Activated naive CD8-positive, alpha-beta T cell treated with anti-CD3 and anti-CD28 coated beads, Interleukin-2, amount 50 U/mL, for 24 hours (primary cell): Measurements from ENCODE around the gene DLGAP1.

ENCODE experiments used
- ATAC-seq: fragments of 150-1000 bp; cut with Tn5 transposase; one replicate; pipeline ENCODE4 v1.10.0; 2021
- DNase-seq: peaks from one replicate; pipeline ENCODE4 v3.0.0; 2021
- H3K27ac Mint-ChIP-seq: one replicate; pipeline ENCODE4 v1.8.0; 2021; ENCODE audit warnings: mild to moderate bottlenecking, mixed read lengths
- H3K27me3 Mint-ChIP-seq: one replicate; pipeline ENCODE4 v1.8.0; 2021; ENCODE audit warnings: mixed read lengths
- H3K36me3 Mint-ChIP-seq: one replicate; pipeline ENCODE4 v1.8.0; 2021; ENCODE audit warnings: low read depth, mixed read lengths
- H3K4me1 Mint-ChIP-seq: one replicate; pipeline ENCODE4 v1.8.0; 2021; ENCODE audit warnings: mixed read lengths
- H3K4me3 Mint-ChIP-seq: one replicate; pipeline ENCODE4 v1.8.0; 2021; ENCODE audit warnings: mild to moderate bottlenecking, moderate library complexity, mixed read lengths
- H3K9me3 Mint-ChIP-seq: one replicate; pipeline ENCODE4 v1.8.0; 2021; ENCODE audit warnings: mixed read lengths

DLGAP1 gene

DNA sequence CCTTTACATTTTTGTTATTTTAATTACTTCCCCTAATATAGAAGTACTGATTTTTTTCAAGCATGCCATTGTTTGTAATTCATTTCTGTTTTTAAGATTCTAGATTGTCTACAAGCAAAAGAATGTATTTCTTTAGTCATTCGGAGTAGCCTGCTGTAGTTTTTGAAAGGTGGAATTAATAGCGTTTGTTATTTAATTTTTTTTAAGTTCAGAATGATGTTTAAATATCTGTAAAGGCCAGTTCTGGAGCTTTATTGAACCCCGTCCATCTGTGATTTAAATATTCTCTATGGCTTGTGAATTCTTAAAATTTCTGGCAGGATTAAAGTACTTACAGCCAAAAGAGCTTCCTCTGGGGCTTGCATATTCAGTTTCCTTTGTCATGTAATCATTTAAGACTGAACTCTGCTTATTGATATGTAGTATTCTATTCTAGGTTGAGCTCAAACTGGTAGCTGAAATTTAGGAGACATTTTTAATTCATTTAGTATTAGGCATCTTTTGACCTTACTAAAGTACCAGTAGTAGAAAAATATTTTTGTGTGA, 999.9 kb downstream of the DLGAP1 start:
- DNase-seq (no peak), ATAC-seq (no peak)
- Mint-ChIP-seq H3K4me1 (peaks cover 73% of the 10 kb centered on the region), H3K27me3 (no peaks in the 10 kb centered on the region), H3K27ac (peak overlapping the region; percentile 100), H3K4me3 (peak overlapping the region; percentile 94), H3K36me3 (peaks cover 60% of the 10 kb centered on the region), H3K9me3 (no peaks in the 10 kb centered on the region)

DNA sequence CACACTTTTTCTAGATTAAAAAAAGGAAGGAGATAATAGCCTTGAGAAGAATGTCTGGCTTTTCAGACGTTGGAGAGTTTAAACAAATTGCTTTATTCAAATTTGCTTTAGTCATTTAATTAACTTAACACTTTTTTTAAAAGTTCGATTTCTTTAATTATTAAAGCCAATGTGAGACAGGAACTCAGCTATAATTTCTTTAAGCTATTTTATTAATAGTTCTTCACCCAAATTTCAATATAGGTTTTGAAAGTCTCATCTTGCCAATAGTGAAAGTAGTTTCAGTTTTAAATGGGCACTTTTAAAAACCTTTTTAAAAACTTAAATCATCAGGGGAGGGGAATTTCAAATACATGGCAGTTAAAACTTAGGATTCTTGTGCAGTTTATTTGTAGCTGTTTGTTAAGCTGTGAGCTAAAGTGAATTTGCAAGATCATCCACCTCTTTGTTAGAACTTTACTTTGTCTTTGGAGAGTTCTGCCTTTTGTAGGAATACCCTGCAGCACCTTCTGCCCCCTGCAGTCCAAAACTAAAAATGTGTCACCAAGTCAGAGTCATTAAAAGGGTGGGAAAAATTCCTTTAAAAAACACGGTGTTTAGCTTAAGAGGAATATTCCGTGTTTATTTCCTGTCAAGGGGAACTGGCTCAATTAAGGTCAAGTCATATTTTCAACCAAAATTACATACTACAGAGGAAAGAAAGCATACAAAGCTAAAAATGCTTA, 1000.6 kb downstream of the DLGAP1 start:
- Mint-ChIP-seq H3K27ac (peak overlapping the region; percentile 100), H3K4me1 (peaks cover 71% of the 10 kb centered on the region), H3K4me3 (peak overlapping the region; percentile 94), H3K36me3 (peaks cover 60% of the 10 kb centered on the region), H3K9me3 (no peaks in the 10 kb centered on the region), H3K27me3 (no peaks in the 10 kb centered on the region)
- DNase-seq (no peak), ATAC-seq (no peak)

DNA sequence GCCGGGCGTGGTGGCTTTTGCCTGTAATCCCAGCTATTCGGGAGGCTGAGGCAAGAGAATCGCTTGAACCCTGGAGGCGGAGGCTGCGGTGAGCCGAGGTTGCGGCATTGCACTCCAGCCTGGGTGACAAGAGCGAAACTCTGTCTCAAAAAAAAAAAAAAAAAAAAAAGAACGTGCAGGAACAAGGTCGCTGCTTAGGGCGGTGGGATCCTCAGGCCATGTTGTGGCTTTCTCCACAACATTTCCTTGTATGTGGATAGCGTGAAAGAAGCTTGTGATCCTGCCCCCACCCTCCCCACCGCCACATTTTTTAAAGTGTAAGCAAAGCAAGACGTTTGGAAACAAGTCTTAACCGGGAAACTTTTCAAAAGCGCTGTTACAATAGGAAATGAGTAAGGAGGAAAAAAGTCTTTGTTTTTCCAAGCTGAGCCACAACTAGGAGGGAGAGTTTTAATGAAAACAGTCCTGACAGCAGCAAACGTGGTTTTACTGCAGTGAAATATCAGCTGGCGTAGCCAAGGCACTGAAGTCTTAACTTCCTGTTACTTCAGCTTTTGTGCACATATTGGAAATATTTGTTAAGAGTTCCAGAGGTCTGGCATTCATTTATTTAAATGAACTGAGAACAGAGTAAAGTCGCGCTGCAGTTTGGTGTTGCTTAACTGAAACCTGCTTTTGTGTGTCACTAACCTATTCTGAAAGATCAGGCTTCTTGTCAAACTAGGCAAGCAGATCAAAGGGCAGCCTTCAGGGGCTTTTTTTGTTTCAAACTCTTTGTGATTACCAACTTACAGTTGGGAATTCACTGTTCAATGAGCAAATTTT, 1001.4 kb downstream of the DLGAP1 start:
- H3K4me1 Mint-ChIP-seq: peaks cover 67% of the 10 kb centered on the region
- DNase-seq (peak; percentile 42), ATAC-seq (peak; percentile 41)
- H3K27me3 Mint-ChIP-seq: no peaks in the 10 kb centered on the region
- H3K9me3 Mint-ChIP-seq: no peaks in the 10 kb centered on the region
- H3K27ac Mint-ChIP-seq: peak overlapping the region; percentile 100
- peak overlapping the region; percentile 94 for H3K4me3 Mint-ChIP-seq
- peaks cover 53% of the 10 kb centered on the region for H3K36me3 Mint-ChIP-seq

DNA sequence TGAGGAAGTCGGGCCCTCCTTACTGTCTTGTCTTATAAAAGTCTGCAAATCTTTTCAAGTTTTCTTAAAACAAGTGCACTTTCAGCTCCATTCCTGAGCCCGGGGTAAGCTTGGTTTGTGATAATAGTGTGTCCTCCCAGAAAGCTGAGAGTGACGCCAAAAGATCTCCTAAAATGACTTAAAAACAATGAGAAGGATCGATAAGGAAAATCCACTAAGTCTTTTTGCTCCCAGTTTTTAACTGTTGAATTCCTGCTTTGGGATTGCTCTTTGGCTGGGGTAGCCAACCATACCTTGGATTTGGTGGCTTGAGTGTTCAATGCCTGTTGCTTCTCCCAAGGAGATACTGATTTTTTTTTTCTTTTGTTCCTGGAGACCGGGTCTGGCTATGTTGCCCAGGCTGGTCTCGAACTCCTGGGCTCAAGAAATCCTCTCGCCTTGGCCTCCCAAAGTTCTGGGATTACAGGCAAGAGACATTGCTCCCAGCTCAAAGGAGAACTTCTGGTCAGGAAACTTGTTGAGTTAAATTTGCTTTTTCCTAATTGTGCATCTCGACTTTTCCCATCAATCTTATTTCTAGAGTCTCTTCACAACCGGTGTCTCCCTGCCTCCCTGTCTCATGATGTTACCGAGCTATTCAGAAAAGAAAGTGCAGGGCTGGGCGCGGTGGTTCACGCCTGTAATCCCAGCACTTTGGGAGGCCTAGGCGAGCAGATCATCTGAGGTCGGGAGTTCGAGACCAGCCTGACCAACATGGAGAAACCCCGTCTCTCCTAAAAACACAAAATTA, 1002.2 kb downstream of the DLGAP1 start:
- Mint-ChIP-seq H3K27me3 (no peaks in the 10 kb centered on the region), H3K4me1 (peaks cover 61% of the 10 kb centered on the region), H3K9me3 (no peaks in the 10 kb centered on the region), H3K36me3 (peaks cover 45% of the 10 kb centered on the region), H3K4me3 (peak overlapping the region; percentile 94), H3K27ac (peak overlapping the region; percentile 100)
- no peak for ATAC-seq
- peak; percentile 23 for DNase-seq

DNA sequence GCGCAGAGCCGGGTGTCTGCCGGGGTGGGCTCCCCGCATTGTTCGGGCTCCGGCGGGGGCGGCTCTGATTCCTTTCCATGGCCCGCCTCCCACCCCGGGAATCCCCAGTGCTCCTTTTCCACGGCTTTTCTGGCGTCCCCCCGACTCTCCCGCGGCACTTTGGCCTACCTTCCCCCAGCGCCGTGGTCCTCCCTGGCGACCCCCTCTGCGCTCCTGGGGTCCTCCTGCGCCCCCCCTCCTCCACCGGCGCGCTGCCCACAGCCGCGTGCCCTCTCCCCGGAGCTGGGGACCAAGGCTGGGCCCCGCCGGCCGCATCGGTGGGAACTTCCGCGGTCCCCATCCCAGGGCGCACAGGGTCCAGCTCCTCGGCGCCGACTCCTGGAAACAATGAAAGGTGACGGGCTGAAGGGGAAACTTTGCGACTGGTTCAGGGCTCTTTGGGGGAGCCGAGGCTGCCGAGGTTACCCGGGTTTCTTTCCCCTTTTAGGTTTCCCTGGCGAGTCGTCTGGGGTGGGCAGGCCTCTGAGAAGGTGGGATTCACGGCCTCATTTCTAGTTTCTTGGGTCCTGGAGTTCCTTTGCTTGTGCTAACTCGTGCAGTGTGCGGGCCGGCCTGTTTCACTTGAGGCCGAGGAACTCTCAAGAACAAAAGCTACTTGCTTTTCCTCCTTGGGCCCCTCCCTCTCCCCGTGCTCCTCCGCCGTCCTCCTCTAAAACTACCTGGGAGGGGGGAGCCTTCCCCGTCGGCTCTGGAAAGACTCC, 1002.9 kb downstream of the DLGAP1 start:
- H3K27ac Mint-ChIP-seq: peak overlapping the region; percentile 100
- peak; percentile 50 for DNase-seq
- H3K36me3 Mint-ChIP-seq: peaks cover 38% of the 10 kb centered on the region
- H3K27me3 Mint-ChIP-seq: no peaks in the 10 kb centered on the region
- H3K9me3 Mint-ChIP-seq: no peaks in the 10 kb centered on the region
- H3K4me3 Mint-ChIP-seq: peak overlapping the region; percentile 94
- ATAC-seq: no peak
- peaks cover 61% of the 10 kb centered on the region for H3K4me1 Mint-ChIP-seq

DNA sequence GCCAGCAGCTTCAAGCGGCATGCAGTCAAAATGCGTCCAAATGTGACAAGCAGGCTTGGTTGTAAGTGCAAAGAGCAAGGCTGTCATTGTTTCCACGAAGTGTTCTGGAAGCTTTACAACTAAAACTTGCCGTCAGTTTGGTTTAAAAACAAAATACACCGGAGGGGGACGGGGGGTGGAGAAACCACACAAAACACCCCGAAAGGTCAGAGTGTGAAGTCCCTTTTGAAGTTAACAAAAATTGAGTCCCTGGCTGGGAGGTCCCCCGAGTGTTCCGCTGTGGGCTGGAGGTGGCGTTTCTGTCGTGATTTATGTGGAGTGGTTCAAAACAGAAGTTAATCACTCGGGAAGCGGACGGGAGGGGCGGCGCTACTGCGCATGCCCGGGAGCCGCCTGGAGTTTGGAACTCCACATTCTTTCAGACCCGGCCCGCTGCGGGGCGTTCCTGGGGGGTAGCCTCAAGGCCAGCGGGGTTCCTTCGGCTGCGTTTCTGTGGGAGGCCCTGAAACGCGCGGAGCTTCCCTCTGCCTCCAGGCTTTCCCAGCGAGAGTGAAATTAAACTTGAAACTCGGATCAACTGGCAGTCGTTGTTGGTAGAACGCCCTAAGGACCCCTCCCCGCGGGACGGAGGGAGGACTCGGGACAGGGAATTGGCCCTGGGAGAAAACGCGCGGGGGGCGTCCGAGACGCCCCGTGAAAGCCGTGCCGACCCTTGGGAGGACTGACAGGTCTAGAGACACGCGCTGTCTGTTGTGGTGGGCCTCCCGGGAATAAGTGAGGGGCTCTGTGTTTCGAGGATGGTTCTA, 1003.7 kb downstream of the DLGAP1 start:
- H3K27me3 Mint-ChIP-seq: no peaks in the 10 kb centered on the region
- ATAC-seq (peak; percentile 41), DNase-seq (peak; percentile 92)
- H3K4me3 Mint-ChIP-seq: peak overlapping the region; percentile 94
- H3K4me1 Mint-ChIP-seq: peaks cover 64% of the 10 kb centered on the region
- peaks cover 32% of the 10 kb centered on the region for H3K36me3 Mint-ChIP-seq
- H3K27ac Mint-ChIP-seq: peak overlapping the region; percentile 100
- H3K9me3 Mint-ChIP-seq: no peaks in the 10 kb centered on the region

DNA sequence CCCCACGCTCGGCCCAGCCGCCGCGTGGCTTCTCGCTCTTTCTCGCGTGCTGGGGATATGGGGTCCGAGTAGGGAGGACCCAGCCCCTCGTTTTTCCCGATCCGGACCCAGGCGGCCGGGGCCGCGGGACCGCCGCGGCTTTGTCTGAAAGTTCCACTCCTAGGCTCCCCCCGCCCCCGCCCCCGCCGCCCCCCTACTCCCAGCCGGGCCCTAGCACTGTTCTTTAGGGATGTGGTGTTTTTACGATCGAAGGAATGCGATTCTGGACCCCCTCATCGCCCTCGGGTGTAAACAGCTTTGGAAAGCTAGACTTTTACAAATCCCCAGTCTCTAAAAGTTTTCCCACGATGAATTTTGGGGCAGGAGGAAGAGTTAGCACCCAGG, 1004.3 kb downstream of the DLGAP1 start:
- peak overlapping the region; percentile 94 for H3K4me3 Mint-ChIP-seq
- H3K27me3 Mint-ChIP-seq: no peaks in the 10 kb centered on the region
- H3K4me1 Mint-ChIP-seq: peaks cover 66% of the 10 kb centered on the region
- H3K36me3 Mint-ChIP-seq: peaks cover 29% of the 10 kb centered on the region
- H3K27ac Mint-ChIP-seq: peak overlapping the region; percentile 100
- ATAC-seq (no peak), DNase-seq (no peak)
- no peaks in the 10 kb centered on the region for H3K9me3 Mint-ChIP-seq

DNA sequence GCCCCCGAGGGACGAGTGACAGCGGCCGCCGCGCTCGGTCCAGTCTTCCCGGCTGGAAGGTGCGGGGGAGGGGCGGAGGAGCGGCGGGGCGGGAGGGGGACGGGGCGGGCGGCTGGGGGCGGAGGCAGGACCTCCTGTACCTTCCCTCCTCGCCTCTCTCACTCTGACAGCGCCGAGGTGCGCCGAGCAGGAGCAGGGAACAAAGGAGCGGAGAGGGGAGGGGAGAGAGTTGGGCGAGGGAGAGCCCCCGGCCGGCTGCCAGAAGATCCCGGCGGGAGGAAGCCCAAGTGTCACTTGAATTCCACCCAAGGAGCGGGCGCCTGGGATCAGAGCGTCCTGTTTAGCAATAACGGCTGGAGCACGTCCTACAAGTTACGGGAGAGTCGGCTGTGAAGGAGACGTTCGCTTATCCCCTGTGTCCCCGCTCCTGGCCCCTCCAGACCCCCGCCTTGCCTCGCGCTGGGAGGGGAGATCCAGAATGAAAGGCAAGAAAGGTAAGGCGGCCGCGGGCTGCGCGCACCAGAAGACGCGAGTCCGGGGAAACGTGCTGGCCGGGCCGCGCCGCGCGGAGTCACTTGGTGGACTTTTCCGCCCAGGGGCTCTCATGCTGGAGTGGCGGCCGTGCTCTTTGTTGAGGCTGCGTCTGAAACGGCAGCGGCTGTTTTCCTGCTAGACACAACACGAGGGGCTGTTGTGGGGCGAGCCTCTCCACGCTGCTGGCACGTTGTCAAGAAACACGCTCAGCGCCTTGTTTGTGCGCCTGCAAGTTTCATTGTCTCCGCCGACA, 1004.9 kb downstream of the DLGAP1 start, which contains the start of gene TGIF1:
TSS of gene TGIF1 (plus strand) at position 161 of the 787 bp plus-strand sequence. CDS start at position 479, 318 bp downstream.
- peaks cover 62% of the 10 kb centered on the region for H3K4me1 Mint-ChIP-seq
- ATAC-seq: no peak

DNA sequence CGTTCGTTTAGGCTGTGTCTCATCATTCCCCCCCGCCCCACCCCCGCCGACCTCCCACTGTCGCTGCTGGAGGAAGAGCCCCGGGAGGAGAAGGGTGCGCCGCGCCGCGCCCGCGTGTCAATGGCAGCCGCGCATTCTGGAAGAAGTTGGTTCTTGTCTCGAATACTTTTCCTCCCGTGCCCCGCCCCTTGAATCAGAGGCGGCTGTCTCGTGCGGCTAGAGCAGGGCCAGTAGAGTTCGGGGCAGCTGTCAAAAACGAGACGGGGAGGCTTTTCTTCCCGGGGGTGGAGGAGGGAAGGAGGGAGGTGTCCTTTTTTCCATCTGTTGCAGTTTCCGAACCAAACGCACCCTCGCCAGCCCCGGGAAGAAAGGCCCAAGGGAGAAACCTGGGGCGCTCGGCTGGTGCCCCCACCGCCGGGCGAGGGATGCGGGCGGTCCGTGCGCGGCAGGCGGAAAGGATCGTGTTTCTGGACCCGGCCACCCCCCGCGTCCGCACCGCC, 1005.5 kb downstream of the DLGAP1 start:
- no peak for ATAC-seq
- peaks cover 21% of the 10 kb centered on the region for H3K36me3 Mint-ChIP-seq
- no peak for DNase-seq
- peak overlapping the region; percentile 98 for H3K27ac Mint-ChIP-seq
- H3K27me3 Mint-ChIP-seq: no peaks in the 10 kb centered on the region
- peaks cover 60% of the 10 kb centered on the region for H3K4me1 Mint-ChIP-seq
- H3K9me3 Mint-ChIP-seq: no peaks in the 10 kb centered on the region
- peak overlapping the region; percentile 94 for H3K4me3 Mint-ChIP-seq

More for the DNA sequence above, 1004.9 kb downstream of the DLGAP1 start, which contains the start of gene TGIF1:
- Mint-ChIP-seq H3K9me3 (no peaks in the 10 kb centered on the region), H3K4me3 (peak within 1 kb of the TSS; percentile 94), H3K36me3 (peaks cover 27% of the 10 kb centered on the region), H3K27ac (peak within 1 kb of the TSS; percentile 100), H3K27me3 (no peaks in the 10 kb centered on the region)
- peak; percentile 60 for DNase-seq

DNA sequence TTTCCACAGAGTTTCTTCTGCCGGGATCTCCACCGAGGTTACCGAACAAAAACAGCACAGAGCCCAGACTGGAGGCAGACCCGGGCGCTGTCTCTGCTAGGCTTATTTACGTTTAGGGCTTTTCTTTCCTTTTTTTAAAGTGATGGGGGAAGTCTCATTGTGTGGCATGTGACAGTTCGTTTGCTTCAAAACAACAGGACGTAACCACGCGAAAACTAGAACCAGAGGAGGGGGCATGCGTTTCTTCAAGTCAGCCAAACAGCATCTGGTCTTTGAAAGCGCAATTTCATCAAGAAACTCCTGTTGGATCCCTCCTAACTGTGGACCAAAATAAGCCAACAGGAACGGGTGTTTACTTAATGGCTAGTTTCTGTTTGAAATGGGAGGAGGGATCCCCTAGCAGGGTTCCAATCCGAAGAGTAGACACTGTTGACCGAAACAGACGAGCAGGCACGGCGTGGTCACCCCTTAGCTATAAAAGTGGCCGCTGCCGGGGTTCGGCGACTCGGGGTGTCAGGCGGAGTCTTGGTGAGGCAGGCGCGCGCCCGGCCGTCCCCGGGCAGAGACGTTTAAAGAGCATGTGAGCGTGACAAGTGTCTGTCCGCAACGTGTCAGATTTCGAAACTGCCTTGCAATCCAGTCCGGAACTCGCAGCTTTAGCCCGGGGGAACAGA, 1006.1 kb downstream of the DLGAP1 start:
- H3K27me3 Mint-ChIP-seq: no peaks in the 10 kb centered on the region
- no peaks in the 10 kb centered on the region for H3K9me3 Mint-ChIP-seq
- H3K4me1 Mint-ChIP-seq: peaks cover 55% of the 10 kb centered on the region
- DNase-seq: peak; percentile 79
- H3K27ac Mint-ChIP-seq: peak overlapping the region; percentile 98
- H3K36me3 Mint-ChIP-seq: peaks cover 21% of the 10 kb centered on the region
- H3K4me3 Mint-ChIP-seq: peak overlapping the region; percentile 94
- peak; percentile 29 for ATAC-seq

DNA sequence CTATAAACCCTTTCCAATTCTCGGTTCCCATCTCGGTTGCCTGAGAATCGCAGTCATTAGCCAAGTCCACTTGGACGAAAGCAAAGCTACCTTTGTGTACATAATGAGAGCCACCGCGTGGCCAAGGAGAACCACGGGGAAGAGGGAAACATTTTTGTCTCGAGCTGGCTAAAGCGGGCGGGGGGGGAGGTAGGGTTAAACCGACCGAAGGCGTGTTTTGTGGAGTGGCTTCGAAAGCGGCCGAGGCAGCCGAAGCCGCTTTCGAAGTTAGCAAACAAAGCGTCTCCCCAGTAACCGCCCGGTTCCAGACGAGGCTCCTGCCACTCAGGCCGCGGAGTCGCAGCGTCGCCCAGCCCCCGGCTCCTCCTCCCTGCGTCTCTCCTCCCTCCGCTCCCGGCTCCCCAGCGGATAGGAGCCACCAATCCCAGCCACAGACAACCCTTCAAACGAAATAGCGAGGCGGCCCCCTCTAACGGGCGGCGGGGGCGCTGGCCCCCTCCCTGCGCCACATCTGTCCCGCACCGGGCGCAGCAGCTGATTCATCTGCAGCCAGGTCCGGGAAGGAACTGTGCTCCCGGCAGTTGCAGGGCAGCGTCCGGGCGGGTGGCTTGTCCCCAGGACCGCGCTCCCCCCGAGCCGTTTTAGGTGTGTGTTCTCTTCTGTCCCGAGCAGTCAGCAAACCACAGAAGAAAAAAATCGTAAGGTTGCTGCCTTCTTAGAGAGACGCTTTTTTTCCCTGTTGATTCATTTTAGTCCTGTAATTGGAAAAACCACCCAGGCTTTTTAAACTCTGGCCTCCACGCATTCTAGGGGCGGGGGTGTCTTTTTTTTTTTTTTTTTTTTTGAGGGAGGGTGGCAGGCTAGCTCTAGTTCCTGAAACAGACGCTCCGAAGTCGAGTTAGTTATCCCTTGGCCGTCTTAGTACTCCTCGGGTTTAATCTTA, 1006.9 kb downstream of the DLGAP1 start:
- peak; percentile 88 for DNase-seq
- H3K4me1 Mint-ChIP-seq: peaks cover 47% of the 10 kb centered on the region

More for the DNA sequence above, 1006.9 kb downstream of the DLGAP1 start:
- no peaks in the 10 kb centered on the region for H3K27me3 Mint-ChIP-seq
- peak overlapping the region; percentile 98 for H3K27ac Mint-ChIP-seq
- no peaks in the 10 kb centered on the region for H3K9me3 Mint-ChIP-seq
- H3K36me3 Mint-ChIP-seq: peaks cover 20% of the 10 kb centered on the region
- peak overlapping the region; percentile 94 for H3K4me3 Mint-ChIP-seq
- peak; percentile 72 for ATAC-seq
